GM12875 (cell line): ENCODE data around the gene PHOSPHO1.

ENCODE experiments used
- H3K4me3 ChIP-seq: one replicate; pipeline ENCODE4 v1.5.1; 2011; ENCODE audit warnings: low read depth, low read length, control low read depth
- CTCF ChIP-seq: IDR thresholded peaks from 2 replicates; pipeline ENCODE4 v1.5.1; 2011; ENCODE audit warnings: low read depth, mild to moderate bottlenecking, control low read depth, inconsistent platforms, low read length, moderate library complexity, borderline replicate concordance; ENCODE audit not compliant: insufficient read depth

Gene PHOSPHO1

DNA sequence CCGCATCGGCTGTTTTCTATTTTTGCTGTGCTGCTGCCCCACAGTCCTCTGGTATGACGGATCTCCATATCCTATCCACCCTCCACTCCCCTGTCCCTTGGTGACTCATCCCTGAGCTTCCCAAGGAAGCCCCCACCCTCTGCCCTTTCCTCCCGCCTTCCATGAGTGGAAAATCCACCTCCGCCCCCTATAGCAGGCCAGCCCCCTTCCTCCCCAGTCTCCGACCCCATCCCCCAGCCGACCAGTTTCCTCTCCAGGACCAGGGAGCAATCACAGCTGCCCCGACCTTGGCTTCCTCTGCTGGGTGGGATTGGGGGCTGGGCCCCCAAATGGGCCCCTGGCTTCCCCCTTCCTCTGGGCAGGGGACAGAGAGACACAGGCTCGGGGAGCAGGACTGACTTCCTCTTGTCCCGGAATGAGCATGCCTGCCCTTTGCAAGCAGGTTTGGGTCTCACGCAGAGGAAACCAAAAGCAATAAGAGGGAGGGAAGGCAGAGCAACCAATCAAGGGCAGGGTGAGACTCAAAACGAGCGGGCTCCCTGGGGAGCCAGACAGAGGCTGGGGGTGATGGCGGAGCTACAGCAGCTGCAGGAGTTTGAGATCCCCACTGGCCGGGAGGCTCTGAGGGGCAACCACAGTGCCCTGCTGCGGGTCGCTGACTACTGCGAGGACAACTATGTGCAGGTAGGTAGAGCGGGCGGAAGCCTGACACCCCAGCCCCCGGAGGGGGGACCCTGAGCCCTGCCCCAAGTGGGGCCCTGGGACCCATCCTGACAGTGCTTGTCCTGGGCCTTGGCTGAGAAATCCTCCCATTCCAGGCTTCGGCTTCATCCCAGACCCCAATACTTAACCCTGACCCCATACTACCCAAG lies 20.2 kb downstream of the PHOSPHO1 start, which contains the start of the genes ABI3 and GNGT2:
Gene ABI3 (plus strand): TSS at position 550 of the 872 bp plus-strand sequence. CDS start 18 bp downstream, at position 568.
Gene GNGT2 (minus strand): TSS at position 417 of the 872 bp plus-strand sequence. CDS start 3,152 bp downstream, outside the sequence.
- peak within 1 kb of the TSS; percentile 87 for H3K4me3 ChIP-seq
- no peak for TF ChIP-seq CTCF

DNA sequence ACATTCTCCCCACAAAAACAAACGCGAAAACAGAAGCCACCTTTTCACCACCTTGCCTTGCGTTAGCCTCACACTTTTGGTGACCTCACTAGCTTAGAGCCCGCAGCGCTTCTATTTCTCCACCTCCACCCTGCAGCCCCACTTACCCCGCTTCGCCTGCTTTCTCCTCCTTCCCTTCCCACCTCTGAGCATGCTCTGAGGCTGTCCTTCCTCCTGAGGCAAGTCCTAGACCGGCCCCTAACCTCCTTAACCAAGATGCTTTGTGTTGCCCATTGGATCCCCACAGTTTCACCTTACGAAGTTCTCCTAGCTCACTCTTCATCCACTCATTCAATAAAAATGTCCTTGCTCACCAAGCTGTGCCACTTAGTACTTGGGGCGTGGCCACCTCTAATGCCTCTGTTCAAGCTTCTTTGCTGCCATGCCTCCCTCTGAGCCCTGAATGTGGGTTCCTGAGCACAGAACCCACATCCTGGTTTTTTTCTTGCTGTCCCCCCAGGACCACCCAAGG lies 21.5 kb downstream of the PHOSPHO1 start:
- no peak overlapping the region for H3K4me3 ChIP-seq
- no peak for TF ChIP-seq CTCF

DNA sequence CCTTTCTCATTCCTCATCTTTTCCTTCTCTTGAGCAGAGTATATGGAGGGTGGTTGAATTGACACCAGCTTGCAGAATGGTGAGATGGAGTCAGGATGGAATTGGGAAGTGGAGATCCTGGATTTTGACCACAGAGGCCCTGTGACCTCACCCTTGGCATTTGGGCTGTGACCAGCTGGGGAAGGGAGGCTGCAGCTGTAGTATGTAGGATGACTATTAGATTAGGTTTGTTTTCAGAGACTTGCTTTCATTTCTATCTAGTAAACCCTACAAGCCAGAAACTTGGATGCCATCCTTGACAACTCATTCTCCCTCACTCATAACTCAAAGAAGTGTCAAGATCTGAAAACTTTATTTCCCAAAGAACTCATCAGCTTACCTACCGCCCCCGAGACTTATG lies 26.1 kb downstream of the PHOSPHO1 start:
- no peak for TF ChIP-seq CTCF
- no peak overlapping the region for H3K4me3 ChIP-seq

- no peak for TF ChIP-seq CTCF
- H3K4me3 ChIP-seq = no peak overlapping the region
Measured at GRCh38 chr17:49203796-49204195, 26.8 kb downstream of the PHOSPHO1 start.

DNA sequence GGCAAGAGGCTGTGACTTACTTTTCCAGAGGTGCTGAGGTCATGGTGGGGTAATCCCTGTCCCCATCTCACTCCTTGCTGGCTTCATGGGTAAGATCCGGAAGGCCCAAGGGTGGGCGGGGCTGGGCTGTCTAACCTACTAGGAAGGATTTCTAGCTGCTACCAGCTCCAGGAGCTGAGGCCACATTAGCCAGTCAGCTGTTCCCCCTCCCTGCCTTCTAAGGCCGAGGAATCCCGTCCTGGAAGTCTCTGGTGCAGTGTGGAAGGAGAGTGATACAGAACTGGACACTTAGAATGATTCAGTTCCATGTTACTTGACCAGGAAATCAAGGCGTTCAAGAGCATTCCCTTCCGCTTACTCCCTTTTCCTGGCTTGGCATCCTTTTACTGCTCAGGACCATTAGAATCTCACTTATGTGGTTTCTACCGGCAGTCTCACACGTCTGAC lies 29.1 kb downstream of the PHOSPHO1 start:
- TF ChIP-seq CTCF = no peak
- no peak overlapping the region for H3K4me3 ChIP-seq

GRCh38 chr17:49200423-49201083 lies 30.0 kb downstream of the PHOSPHO1 start:
- no peak overlapping the region for H3K4me3 ChIP-seq
- TF ChIP-seq CTCF = no peak
